Dermis blood vessel endothelial cell (primary cell): ENCODE measurements around the gene RAB38. TPM values are rescaled to one million over a fixed set of nuclear protein-coding genes. Genes with fewer than 3 reads are reported as not detected.

Source experiments
- DNase-seq: peaks from one replicate; pipeline ENCODE4 v3.0.0; 2010
- total RNA-seq: library from RNA; depleted of rRNA; stranded (reverse); fragments of >200 nt; gene quantifications from 2 replicates; pipeline ENCODE4 v1.2.3, GENCODE V29; 2014

Gene RAB38
- total RNA-seq, 1 donor from 2014 or later = 0.34 TPM

DNA sequence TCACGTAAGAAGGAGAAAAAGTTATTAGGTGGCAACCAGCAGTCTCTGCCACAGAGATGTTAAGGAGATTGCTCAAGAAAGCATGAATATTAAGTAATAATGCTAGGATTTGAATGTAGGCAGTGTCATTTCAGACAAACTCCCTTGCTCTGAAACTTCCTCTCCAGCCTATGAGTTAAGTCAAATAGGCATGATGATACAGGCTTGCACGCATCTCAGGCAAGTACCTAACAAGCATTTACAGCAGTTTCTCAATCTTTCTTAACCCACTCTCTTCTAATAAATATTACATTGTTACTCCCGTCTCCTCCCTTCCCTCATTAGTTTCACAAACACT, 72.7 kb downstream of the RAB38 start:
- no peak for DNase-seq

DNA sequence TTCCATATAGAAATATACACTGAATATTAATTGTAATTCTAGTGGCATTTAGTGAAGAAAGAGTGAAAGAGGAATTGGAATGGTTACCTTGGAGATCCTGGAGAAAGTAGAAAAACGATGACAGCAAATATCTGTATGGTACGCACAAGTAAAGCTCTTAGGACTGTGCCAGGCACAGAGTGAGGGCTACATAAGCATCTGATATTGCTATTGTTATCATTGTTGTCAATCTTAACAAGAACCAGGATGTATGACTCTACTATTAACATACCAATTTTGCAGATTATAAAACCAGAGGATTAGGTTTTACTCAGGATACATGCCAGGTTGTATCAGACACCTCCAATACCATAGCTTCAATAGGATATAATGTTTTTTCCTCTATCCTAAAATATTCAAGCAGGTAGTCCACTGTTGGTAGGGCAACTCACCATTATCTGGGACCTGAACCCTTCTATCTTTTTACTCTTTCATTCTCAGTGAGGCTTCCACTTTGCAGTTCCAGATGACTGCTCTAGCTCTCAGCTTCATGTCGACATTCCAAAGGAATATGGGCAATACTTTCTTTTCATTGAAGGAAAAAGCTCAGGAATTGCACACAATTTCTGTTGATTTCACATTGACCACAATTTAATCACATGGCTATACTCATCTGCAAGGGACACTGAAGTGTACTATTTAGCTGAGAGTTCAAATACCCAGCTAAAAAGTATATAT, 73.2 kb downstream of the RAB38 start:
- no peak for DNase-seq

DNA sequence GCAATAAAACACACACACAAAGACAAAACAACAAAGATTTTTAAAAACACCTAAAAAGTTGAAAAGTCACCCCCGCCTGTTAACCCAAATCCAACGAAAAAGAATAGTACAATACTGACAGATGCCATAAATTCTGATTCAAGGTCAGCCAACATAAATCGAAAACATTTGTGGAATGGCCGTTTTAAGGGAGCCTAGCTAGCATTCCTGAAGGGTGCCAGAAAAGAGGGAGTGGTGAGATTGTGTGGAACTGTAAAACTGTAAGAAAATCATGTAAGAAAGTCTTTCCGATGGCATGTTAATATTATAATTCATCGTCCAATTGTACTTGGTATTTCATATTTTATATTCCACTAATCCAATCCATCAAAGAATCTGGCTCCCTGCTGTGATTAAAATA, 75.1 kb downstream of the RAB38 start:
- DNase-seq = no peak

DNA sequence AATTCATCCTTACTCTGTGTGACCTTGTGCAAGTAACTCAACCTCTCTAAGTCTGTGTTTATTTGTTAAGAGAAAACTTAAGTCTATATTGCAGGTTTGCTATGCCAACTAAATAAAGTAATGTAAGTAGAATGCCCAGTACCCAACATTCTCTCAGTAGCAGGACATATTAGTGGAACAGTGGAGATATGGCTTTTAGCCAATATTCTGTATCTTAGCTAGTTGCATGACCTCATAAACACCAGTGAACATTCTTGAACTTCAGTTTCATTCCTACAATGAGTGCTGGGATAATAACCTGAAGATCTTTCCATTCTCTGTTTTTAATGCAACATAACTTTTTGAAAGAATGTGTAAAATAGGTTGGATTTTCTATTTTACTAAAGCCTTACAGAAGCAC, 77.0 kb downstream of the RAB38 start:
- no peak for DNase-seq

DNA sequence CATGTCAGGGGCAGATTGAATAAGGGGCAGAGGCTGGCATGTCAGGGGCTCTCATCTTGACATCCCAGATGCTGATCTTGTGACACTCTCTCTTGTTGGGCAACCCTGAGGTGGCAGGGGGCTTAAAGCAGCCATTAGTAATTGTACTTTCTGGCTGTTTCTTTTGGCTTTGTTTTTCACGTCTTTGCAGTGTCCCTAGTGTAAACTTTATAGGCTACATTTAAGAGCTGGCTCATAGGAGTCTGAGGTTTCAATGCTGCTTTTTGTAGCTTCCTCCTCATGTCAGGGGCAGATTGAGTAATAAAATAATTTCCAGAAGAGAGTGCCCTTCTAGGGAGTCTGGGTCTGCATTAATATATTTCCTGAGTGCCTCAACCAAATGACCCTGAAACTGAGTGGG, 86.1 kb downstream of the RAB38 start:
- DNase-seq = no peak

DNA sequence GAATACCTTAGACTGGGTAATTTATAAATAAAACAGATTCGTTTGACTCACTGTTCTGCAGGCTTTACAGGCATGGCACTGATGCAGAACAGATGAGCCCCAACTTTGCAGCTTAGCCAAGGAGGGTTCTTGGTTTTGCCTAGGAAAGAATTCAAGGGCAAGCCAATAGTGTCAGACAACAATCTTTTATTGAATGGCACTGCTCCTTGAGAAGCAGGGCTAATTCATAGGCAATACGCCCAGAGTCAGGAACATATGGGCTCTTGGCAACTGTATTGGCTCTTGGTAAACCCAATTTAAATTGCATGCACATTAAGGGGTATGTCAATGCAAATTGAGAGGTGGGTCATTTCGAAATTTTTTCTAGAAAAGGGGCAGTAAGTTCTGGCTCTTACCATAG, 87.9 kb downstream of the RAB38 start:
- DNase-seq = no peak

DNA sequence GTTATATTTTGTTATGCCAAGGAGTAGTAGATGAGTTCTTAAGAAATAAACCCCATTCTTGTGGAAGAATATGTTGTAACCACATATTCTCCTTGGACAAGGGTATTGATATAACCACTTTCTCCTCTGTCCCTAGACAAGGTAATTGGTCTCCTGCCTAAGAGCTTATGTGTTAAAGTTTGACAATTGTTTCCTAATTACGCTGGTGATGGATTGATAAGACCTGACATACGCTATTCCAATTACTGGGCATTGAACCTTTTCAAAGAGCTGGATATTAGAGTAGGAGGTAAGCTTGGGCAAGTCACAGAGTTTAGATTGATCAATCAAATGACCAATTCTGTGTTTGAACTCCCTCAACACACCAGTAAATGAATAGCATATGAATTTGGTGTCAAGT, 88.9 kb downstream of the RAB38 start:
- no peak for DNase-seq

DNA sequence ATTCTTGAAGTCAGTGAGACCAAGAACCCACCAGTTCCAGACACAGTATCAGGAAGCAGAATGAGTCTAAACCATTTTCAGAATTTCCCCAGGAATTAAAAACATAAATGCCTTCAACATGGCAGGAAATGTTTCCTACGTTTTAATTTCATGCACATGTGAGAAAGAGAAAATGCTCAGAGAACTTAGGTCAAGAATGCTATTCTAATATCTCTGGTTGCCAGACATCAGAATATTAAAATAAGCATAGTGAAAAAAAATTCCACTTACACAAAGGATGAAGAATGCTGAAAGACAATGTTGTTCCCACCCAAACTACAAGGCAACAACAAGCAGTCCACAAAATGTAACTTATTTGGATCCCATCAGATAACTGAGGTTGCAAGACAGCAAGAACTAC, 104.8 kb downstream of the RAB38 start:
- DNase-seq = no peak

DNA sequence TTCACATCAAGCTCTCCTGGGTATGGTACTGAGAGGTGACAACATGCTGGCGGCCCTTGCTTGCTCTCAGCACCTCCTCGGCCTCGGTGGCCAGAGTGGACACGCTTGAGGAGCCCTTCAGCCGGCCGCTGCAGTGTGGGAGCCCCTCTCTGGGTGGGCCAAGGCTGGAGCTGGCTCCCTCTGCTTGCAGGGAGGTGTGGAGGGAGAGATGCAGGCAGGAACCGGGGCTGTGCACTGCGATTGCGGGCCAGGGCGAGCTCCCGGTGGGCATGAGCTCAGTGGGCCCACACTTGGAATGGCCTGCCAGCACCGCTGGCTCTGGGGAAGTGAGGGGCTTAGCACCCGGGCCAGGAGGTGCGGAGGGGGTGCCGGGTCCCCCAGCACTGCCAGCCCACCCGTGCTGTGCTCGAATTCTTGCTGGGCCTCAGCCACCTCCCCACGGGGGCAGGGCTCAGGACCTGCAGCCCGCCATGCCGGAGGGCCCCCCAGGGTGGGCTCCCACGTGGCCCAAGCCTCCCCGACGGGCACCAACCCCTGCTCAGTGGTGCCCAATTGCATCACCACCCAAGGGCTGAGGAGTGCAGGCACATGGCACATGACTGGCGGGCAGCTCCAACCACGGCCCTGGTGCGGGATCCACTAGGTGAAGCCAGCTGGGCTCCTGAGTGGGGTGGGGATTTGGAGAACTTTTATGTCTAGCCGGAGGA, 106.2 kb downstream of the RAB38 start:
- DNase-seq = no peak

DNA sequence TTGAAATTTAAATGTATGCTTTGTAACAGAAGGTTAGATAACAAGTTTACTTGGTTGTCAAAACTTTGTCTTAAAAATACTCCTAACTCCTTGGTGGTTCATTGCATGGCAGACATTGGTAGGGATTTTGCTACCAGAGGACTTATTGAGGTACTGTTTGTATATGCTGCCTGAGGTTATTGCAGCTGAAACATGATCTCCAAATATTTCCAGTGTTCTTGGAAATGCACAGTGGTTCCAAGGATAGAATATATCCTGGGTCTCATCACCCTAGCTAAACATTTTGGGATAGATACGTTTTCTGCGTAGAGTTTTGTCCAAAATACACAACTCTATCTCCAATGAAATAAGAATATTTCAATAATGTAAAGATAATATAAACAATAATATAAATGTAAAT, 109.2 kb downstream of the RAB38 start:
- no peak for DNase-seq

DNA sequence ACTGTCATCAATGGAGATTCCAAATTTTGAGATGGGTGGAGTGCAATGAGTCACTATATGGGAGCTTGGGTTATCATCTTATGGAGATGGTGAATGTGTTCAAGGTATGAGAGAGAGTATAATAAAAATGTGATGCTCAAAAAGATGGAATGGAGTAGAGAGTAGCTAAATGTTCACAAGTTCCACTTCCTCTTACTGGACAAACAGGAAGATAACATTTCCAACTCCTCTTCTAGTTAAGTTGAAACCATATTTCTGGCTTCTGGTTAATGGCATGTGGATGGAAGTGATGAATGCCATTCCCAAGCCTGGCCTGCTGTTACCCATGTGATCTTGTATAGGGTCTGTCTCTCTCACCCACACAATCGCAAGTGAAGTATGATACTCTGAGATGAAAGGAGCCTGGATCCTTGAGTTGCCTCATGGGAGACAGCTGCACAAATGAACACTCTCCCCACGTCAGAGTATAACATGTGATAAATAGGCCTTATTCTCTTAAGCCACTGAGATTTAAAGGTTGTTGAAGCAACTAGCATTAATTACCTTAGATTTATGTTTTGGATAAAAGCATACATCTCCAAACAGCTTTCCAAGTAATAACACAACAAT, 111.0 kb downstream of the RAB38 start:
- no peak for DNase-seq

Other genes with a start within 250 kb of the RAB38 start
- gene CTSC, start 162.3 kb upstream of the RAB38 start, total RNA-seq = 57.2 and 78.7 TPM in 2 replicates